Tibial nerve (tissue), 4 donors: ENCODE measurements around the gene SUMO1. TPM values are rescaled to one million over a fixed set of nuclear protein-coding genes. Genes with fewer than 3 reads are reported as not detected.

Source experiments
- DNase-seq, 2 donors: peaks; one replicate each; pipeline ENCODE4 v3.0.0-alpha.2; 2019; ENCODE audit warnings: low spot score in 2 of 2
- H3K27ac ChIP-seq, 4 donors: fragments of 200-600 bp; sonication (generic) in 3 of 4; one replicate each; pipeline ENCODE4 v1.5.1; 2017 to 2019; ENCODE audit warnings: mild to moderate bottlenecking in 1 of 4
- H3K27me3 ChIP-seq, 2 donors: fragments of 200-600 bp; sonication (generic) in 1 of 2; one replicate each; pipeline versions ENCODE4 v1.5.1 to v1.6.0; 2017 to 2019
- H3K36me3 ChIP-seq, 3 donors: fragments of 200-600 bp; sonication (generic); one replicate each; pipeline ENCODE4 v1.5.1; 2018 to 2019
- H3K4me1 ChIP-seq, 4 donors: fragments of 200-600 bp; sonication (generic) in 3 of 4; one replicate each; pipeline ENCODE4 v1.5.1; 2017 to 2019
- H3K4me3 ChIP-seq, 4 donors: fragments of 200-600 bp; sonication (generic) in 3 of 4; one replicate each; pipeline ENCODE4 v1.5.1; 2017 to 2019; ENCODE audit warnings: mild to moderate bottlenecking in 1 of 4, moderate library complexity in 1 of 4
- H3K9me3 ChIP-seq, 4 donors: fragments of 200-600 bp; sonication (generic) in 3 of 4; one replicate each; pipeline ENCODE4 v1.5.1; 2017 to 2019
- CTCF ChIP-seq, 5 experiments: fragments of 200-600 bp in 3 of 5; fragments of 450-650 bp in 2 of 5; sonication (generic) in 3 of 5; IDR thresholded peaks; one replicate each; pipeline ENCODE4 v1.5.1; 2016 to 2019; ENCODE audit warnings: antibody characterized with exemption in 5 of 5, mild to moderate bottlenecking in 3 of 5, moderate library complexity in 2 of 5
- EP300 ChIP-seq, 2 donors: sonication (generic); formaldehyde crosslinking; IDR thresholded peaks; one replicate each; pipeline ENCODE4 v1.6.1; 2017; ENCODE audit warnings: antibody characterized with exemption in 2 of 2, mild to moderate bottlenecking in 1 of 2
- POLR2A ChIP-seq, 2 donors: fragments of 450-650 bp; IDR thresholded peaks; one replicate each; pipeline ENCODE4 v1.6.1; 2017; ENCODE audit warnings: antibody characterized with exemption in 2 of 2, mild to moderate bottlenecking in 2 of 2, moderate library complexity in 2 of 2
- WGBS, 2 donors: methylation state at CpG; one replicate each; pipeline ENCODE4 v1.1.5; 2018; 5-methylcytosine and 5-hydroxymethylcytosine counted together
- total RNA-seq, 4 donors: library from RNA; depleted of rRNA; stranded (reverse); fragments of >200 nt; gene quantifications; one replicate each; pipeline ENCODE4 v1.1.0, GENCODE V29; 2016

Gene SUMO1
- total RNA-seq, 4 donors from 2014 or later: 43.3 to 52.2 (median 48.3) TPM

GRCh38 chr2:202270487-202270886, 32.1 kb upstream of the SUMO1 start:
- no peaks in the 10 kb centered on the region for H3K9me3 ChIP-seq
- H3K4me3 ChIP-seq: no peak overlapping the region
- H3K27me3 ChIP-seq: no peaks in the 10 kb centered on the region
- TF ChIP-seq POLR2A (IDR thresholded peaks at IDR 0.05): no peak
- TF ChIP-seq CTCF (IDR thresholded peaks at IDR 0.05): no peak
- no peak for TF ChIP-seq EP300 (IDR thresholded peaks at IDR 0.05)
- H3K27ac ChIP-seq: no peak overlapping the region
- 72 to 89% methylated on average over 3 of the region's 3 CpGs for WGBS, 2 donors
- peaks cover 0 to 4% (median under 1%) of the 10 kb centered on the region in 3 donors for H3K36me3 ChIP-seq
- H3K4me1 ChIP-seq: peaks cover 0 to 47% (median 14%) of the 10 kb centered on the region in 4 donors
- no peak for DNase-seq

GRCh38 chr2:202269585-202269984, 31.2 kb upstream of the SUMO1 start:
- Histone ChIP-seq H3K27ac (no peak overlapping the region), H3K9me3 (no peaks in the 10 kb centered on the region), H3K4me1 (peaks cover 0 to 47% (median 14%) of the 10 kb centered on the region in 4 donors), H3K4me3 (no peak overlapping the region), H3K27me3 (no peaks in the 10 kb centered on the region), H3K36me3 (no peaks in the 10 kb centered on the region)
- WGBS, 2 donors: 68 to 79% methylated on average over 9 of the region's 9 CpGs
- TF ChIP-seq CTCF (IDR thresholded peaks at IDR 0.05) (no peak), EP300 (IDR thresholded peaks at IDR 0.05) (no peak), POLR2A (IDR thresholded peaks at IDR 0.05) (no peak)
- DNase-seq: no peak

GRCh38 chr2:202267495-202267894, 29.1 kb upstream of the SUMO1 start:
- peaks cover 0 to 34% (median 14%) of the 10 kb centered on the region in 4 donors for H3K4me1 ChIP-seq
- no peaks in the 10 kb centered on the region for H3K9me3 ChIP-seq
- DNase-seq: no peak
- no peak overlapping the region for H3K27ac ChIP-seq
- peak overlapping the region in 3 of 4 donors; percentile 63 to 65 (median 65) for H3K4me3 ChIP-seq
- WGBS, 2 donors: 41 to 42% methylated on average over 9 of the region's 9 CpGs
- no peaks in the 10 kb centered on the region for H3K27me3 ChIP-seq
- TF ChIP-seq EP300 (IDR thresholded peaks at IDR 0.05): no peak
- TF ChIP-seq POLR2A (IDR thresholded peaks at IDR 0.05): no peak
- no peak for TF ChIP-seq CTCF (IDR thresholded peaks at IDR 0.05)
- no peaks in the 10 kb centered on the region for H3K36me3 ChIP-seq

- H3K27me3 ChIP-seq: no peaks in the 10 kb centered on the region
- DNase-seq: peak; percentile 86 to 92
- TF ChIP-seq CTCF (IDR thresholded peaks at IDR 0.05) (peak in 2 of 5 experiments; percentile 23 to 27), POLR2A (IDR thresholded peaks at IDR 0.05) (peak; percentile 98 to 99), EP300 (IDR thresholded peaks at IDR 0.05) (peak; percentile 98 to 100)
- no peaks in the 10 kb centered on the region for H3K36me3 ChIP-seq
- peak within 1 kb of the TSS; percentile 63 to 88 (median 65) for H3K4me3 ChIP-seq
- WGBS, 2 donors: 0% methylated on average over 42 to 51 of the region's 54 CpGs
- no peaks in the 10 kb centered on the region for H3K9me3 ChIP-seq
- peaks cover 0 to 28% (median 14%) of the 10 kb centered on the region in 4 donors for H3K4me1 ChIP-seq
- peak within 1 kb of the TSS; percentile 89 to 100 (median 98) for H3K27ac ChIP-seq
Observed at GRCh38 chr2:202265467-202266277, 27.3 kb upstream of the SUMO1 start, which contains the start of gene NOP58. NOP58 (plus strand) TSS chr2:202265763; CDS start chr2:202265942, 179 bp downstream.

GRCh38 chr2:202261531-202261930, 23.1 kb upstream of the SUMO1 start:
- DNase-seq: no peak
- H3K27me3 ChIP-seq: no peaks in the 10 kb centered on the region
- TF ChIP-seq EP300 (IDR thresholded peaks at IDR 0.05): no peak
- no peak for TF ChIP-seq CTCF (IDR thresholded peaks at IDR 0.05)
- TF ChIP-seq POLR2A (IDR thresholded peaks at IDR 0.05): no peak
- H3K4me3 ChIP-seq: no peak overlapping the region
- no peaks in the 10 kb centered on the region for H3K9me3 ChIP-seq
- peaks cover 0 to under 1% (median 0%) of the 10 kb centered on the region in 4 donors for H3K4me1 ChIP-seq
- no peaks in the 10 kb centered on the region for H3K36me3 ChIP-seq
- no peak overlapping the region for H3K27ac ChIP-seq
- 18 to 49% methylated on average over 2 to 4 of the region's 4 CpGs for WGBS, 2 donors
